ENCODE measurements around the gene PLA2G6. TPM values are rescaled to one million over a fixed set of nuclear protein-coding genes. Genes with fewer than 3 reads are reported as not detected.

The PLA2G6 gene
- total RNA-seq, 4 donors from 2014 or later: 4.4 to 30.5 (median 22.0) TPM

DNA sequence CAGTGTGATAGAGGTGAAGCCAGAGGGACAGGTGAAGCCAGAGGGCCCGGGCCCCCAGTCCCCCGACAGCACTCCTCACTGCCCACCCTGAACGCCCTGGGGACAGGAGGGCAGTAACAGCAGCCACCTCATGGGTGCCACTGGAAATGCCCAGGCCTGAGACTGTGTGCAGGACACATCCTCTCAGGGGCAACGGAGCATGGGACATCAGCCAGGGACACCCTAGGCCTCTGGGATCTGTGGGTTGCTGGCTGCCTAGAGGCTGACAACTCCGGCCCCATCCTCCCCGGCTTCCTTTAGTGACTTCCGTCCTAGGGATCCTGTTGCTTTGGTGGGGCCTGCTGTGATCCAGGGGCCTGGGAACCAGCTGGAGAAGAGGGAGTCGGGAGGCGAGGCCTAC, 53.8 kb downstream of the PLA2G6 start:
- Histone ChIP-seq H3K36me3 (peaks cover 0 to 75% of the 10 kb centered on the region in 2 donors), H3K27me3 (no peaks in the 10 kb centered on the region), H3K4me1 (no peaks in the 10 kb centered on the region), H3K27ac (no peak overlapping the region), H3K4me3 (no peak overlapping the region), H3K9me3 (no peaks in the 10 kb centered on the region)
- TF ChIP-seq POLR2AphosphoS5 (IDR thresholded peaks at IDR 0.05) (no peak), POLR2A (IDR thresholded peaks at IDR 0.05) (no peak), EP300 (IDR thresholded peaks at IDR 0.05) (no peak)
- TF ChIP-seq, protein P1, sequence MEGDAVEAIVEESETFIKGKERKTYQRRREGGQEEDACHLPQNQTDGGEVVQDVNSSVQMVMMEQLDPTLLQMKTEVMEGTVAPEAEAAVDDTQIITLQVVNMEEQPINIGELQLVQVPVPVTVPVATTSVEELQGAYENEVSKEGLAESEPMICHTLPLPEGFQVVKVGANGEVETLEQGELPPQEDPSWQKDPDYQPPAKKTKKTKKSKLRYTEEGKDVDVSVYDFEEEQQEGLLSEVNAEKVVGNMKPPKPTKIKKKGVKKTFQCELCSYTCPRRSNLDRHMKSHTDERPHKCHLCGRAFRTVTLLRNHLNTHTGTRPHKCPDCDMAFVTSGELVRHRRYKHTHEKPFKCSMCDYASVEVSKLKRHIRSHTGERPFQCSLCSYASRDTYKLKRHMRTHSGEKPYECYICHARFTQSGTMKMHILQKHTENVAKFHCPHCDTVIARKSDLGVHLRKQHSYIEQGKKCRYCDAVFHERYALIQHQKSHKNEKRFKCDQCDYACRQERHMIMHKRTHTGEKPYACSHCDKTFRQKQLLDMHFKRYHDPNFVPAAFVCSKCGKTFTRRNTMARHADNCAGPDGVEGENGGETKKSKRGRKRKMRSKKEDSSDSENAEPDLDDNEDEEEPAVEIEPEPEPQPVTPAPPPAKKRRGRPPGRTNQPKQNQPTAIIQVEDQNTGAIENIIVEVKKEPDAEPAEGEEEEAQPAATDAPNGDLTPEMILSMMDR (IDR thresholded peaks at IDR 0.05): no peak
- 89% methylated on average over 3 of the region's 9 CpGs; no CpG with 5 or more reads in 1 of the 2 donors for WGBS, 2 donors (ENCODE audit: low coverage in 1 of 2)
- no peak for ATAC-seq

DNA sequence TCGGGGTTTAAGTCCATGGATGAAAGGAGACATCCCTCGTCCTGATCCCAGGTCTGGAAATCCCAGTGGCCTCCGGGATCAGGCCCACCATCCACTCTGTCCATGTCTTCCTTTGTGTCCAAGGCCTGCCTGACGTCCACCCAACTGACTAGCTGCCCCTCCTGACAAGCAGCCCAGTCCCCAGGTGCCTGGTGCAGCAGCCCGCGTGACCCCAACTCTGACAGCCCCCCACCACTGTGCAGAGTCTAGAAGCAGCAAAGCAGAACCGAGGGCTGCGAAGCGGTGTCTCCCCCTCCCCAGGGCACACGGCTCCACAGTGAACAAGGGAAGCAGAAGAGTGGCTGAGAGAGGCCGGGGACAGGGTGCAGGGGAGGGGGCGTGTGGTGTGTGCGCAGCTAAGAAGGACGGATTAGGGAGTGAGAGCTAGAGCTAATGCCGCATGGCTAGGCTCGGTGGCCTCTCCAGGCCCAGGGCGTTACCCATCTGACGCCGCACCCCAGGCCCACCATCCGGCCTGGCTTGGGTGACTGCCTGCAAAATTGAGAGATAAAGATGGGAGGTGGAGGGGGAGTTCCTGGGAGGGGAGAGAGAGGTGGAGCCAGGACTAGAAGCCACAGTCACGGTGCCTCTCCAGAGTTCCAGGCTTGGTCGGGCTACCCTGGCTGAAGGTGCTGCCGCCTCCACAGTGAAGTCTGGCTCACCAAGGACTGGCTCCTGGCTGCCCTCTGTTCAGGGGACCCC, 54.5 kb downstream of the PLA2G6 start:
- TF ChIP-seq, protein P1 (IDR thresholded peaks at IDR 0.05): no peak
- TF ChIP-seq POLR2AphosphoS5 (IDR thresholded peaks at IDR 0.05): no peak
- no peak for TF ChIP-seq POLR2A (IDR thresholded peaks at IDR 0.05)
- TF ChIP-seq EP300 (IDR thresholded peaks at IDR 0.05): no peak
- H3K4me3 ChIP-seq: no peak overlapping the region
- no peaks in the 10 kb centered on the region for H3K9me3 ChIP-seq
- H3K36me3 ChIP-seq: peaks cover 0 to 67% of the 10 kb centered on the region in 2 donors
- no peaks in the 10 kb centered on the region for H3K4me1 ChIP-seq
- no peak overlapping the region for H3K27ac ChIP-seq
- no peaks in the 10 kb centered on the region for H3K27me3 ChIP-seq
- no peak for ATAC-seq
- 91 to 98% methylated on average over 6 to 8 of the region's 23 CpGs for WGBS, 2 donors (ENCODE audit: low coverage in 1 of 2)

DNA sequence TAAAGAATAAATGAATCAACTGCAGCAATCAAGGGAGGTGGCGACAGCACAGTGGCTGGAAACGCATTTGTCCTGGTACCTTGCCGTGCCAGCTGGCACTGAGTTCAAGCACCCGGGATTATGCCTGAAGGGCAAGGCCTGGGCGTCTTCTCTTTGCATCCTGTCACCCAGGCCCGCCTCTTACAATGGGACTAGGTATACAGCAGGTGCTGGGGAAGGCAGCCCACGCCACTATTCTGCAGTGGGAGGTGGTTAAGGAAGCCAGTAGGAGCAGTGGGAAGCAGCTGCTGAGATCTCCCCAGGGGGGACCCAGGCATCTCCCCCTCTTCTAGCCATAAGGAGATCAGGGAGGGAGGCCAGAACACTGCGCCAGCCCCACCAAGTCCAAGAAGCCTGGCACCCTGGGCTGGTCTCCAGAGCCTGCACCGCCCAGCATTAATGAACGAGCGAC, 55.9 kb downstream of the PLA2G6 start:
- Histone ChIP-seq H3K36me3 (peaks cover 0 to 62% of the 10 kb centered on the region in 2 donors), H3K4me1 (no peaks in the 10 kb centered on the region), H3K27me3 (no peaks in the 10 kb centered on the region), H3K9me3 (no peaks in the 10 kb centered on the region), H3K27ac (no peak overlapping the region), H3K4me3 (no peak overlapping the region)
- no peak for ATAC-seq
- TF ChIP-seq, protein P1 (IDR thresholded peaks at IDR 0.05): no peak
- TF ChIP-seq EP300 (IDR thresholded peaks at IDR 0.05) (no peak), POLR2AphosphoS5 (IDR thresholded peaks at IDR 0.05) (no peak), POLR2A (IDR thresholded peaks at IDR 0.05) (no peak)
- 53 to 93% methylated on average over 3 to 5 of the region's 11 CpGs for WGBS, 2 donors (ENCODE audit: low coverage in 1 of 2)

DNA sequence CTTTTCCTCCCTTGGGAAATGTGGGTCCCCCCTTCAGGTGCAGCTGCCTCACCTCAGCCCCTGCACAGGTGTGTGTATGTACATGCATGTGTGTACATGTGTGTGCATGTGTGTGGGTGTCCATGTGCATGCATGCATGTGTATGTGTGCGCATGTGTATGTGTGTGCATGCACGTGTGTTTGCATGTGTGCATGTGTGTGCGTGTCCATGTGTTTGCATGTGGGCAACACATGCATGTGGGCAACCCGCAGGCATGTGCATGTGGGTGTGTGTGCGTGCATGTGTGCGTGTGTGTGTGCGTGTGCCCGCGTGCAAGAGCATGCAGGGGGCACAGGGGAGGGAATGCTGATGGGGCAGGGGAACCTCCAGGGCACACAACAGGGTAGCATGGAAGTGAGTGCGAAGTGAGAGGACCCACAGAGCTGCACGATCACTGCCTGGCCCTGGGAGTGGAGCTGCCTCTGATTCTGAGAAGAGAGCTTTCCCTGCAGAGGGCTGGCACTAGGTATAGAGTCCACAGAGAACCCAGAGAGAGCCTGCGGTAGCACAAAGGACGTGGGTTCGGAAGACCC, 56.5 kb downstream of the PLA2G6 start:
- H3K4me1 ChIP-seq: no peaks in the 10 kb centered on the region

More for the DNA sequence above, 56.5 kb downstream of the PLA2G6 start:
- Histone ChIP-seq H3K9me3 (no peaks in the 10 kb centered on the region), H3K27ac (no peak overlapping the region), H3K27me3 (no peaks in the 10 kb centered on the region), H3K36me3 (peaks cover 0 to 61% of the 10 kb centered on the region in 2 donors), H3K4me3 (no peak overlapping the region)
- 86 to 92% methylated on average over 4 to 8 of the region's 14 CpGs for WGBS, 2 donors (ENCODE audit: low coverage in 1 of 2)
- TF ChIP-seq, protein P1 (IDR thresholded peaks at IDR 0.05): no peak
- no peak for TF ChIP-seq POLR2AphosphoS5 (IDR thresholded peaks at IDR 0.05)
- no peak for TF ChIP-seq POLR2A (IDR thresholded peaks at IDR 0.05)
- no peak for TF ChIP-seq EP300 (IDR thresholded peaks at IDR 0.05)
- ATAC-seq: no peak
